Stimulated activated CD4-positive, alpha-beta T cell treated with anti-CD3 and anti-CD28 coated beads, Interleukin-4, amount 100 ng/mL, for 1 hour (primary cell): Measurements from ENCODE around the gene SUMO2.
"Not testable (repeated sequence)": the region's sequence is repeated elsewhere in the genome, so short reads cannot be mapped to it uniquely, and the experiment has no call there.

Source experiments
- DNase-seq: peaks from one replicate; pipeline ENCODE4 v3.0.0-alpha.2; 2020

SUMO2 gene

GRCh38 chr17:75182569-75183436, at the start of gene SUMO2:
TSS of gene SUMO2 (minus strand) at chr17:75182959. CDS start at chr17:75182834, 125 bp downstream.
- peak; percentile 96 for DNase-seq

GRCh38 chr17:75231741-75232464, 49.1 kb upstream of the SUMO2 start:
- DNase-seq, result no peak

- DNase-seq, result no peak
Measured at GRCh38 chr17:75231071-75231470, 48.3 kb upstream of the SUMO2 start.

GRCh38 chr17:75228847-75229246, 46.1 kb upstream of the SUMO2 start:
- no peak for DNase-seq

DNA sequence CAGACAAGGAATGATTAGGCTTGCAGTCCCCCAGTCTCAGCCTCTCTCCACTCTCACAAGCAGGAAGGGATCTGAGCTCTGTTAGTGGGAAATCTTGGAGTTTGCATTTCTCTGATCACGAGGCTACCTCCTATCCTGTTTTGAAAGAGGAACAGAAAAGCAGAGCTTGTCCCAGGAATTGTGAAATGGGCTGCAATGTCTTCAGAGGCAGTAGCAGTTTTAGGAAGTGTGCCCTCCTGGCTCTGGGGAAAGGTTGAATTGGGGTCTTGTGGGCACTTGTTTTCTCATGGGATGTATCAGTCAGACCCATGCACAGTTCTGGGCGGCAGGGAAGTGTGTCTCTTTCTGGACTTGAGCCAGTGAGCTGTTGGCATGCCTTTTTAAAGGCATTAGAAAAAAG, 45.5 kb upstream of the SUMO2 start:
- no peak for DNase-seq

GRCh38 chr17:75227729-75228128, 45.0 kb upstream of the SUMO2 start:
- DNase-seq, result no peak

GRCh38 chr17:75225016-75225415, 42.3 kb upstream of the SUMO2 start:
- DNase-seq, result no peak

DNA sequence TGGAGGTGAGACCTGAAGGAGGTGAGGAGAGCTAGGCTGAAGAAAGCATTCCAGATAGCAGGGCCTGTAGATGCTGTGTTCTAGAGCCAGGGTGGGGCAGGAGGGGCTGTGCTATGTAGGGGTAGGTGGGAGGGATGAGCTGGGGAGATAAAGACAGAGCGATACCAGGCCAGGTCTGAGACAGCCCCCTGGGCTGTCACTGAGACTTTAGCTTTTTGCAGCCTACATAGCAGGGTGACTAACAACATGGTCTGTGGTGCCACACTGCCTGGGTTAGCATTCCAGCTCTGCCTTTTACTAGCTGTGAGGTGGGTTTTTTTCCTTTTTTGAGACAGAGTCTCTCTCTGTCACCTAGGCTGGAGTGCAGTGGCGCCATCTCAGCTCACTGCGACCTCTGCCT, 37.1 kb upstream of the SUMO2 start:
- no peak for DNase-seq

- no peak for DNase-seq
Measured at GRCh38 chr17:75218131-75218530, 35.4 kb upstream of the SUMO2 start.

DNA sequence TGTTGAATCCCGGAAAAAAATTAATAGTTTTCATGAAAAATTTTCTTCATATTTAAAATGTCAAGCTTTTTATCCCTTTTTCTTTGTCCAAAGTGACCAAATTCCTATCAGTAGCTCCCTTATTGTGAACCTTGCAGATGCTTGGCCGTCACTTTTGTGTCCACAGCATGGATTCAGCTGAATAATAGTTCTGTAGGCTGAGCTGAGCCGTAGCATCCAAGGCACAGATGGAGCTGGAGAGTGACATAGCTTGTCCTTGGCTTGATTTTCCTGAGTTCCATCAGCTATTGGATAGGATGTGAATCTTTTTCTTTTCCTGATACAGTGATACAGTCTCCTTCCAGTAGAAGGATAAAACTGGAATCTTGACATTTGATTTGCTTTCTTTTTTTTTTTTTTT, 26.3 kb upstream of the SUMO2 start:
- DNase-seq, result no peak

DNA sequence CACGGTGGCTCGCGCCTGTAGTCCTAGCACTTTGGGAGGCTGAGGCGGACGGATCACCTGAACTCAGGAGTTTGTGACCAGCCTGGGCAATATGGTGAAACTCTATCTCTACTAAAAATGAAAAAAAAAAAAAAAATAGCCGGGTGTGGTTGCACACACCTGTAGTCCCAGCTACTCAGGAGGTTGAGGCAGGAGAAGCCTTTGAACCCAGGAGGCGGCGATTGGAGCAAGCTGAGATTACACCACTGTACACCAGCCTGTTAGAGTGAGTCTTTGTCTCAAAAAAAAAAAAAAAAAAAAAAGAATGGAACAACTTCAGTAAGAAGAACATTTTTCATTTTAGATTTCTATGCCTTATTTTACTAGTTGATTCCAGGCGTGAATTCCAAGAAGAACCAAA, 25.4 kb upstream of the SUMO2 start:
- no peak for DNase-seq

DNA sequence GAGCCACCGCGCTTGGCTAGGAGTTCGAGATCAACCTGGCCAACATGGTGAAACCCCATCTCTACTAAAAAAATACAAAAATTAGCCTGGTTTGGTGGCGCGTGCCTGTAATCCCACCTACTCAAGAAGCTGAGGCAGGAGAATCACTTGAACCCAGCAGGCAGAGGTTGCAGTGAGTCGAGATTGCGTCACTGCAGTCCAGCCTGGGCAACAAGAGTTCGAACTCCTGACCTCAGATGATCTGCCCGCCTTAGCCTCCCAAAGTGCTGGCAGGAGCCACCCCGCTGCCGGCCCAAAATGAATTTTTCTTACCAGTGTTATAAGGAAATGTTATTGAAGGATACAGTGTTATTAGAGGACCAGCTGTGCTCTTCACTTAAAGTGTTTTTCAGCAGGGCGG, 25.0 kb upstream of the SUMO2 start:
- no peak for DNase-seq

DNA sequence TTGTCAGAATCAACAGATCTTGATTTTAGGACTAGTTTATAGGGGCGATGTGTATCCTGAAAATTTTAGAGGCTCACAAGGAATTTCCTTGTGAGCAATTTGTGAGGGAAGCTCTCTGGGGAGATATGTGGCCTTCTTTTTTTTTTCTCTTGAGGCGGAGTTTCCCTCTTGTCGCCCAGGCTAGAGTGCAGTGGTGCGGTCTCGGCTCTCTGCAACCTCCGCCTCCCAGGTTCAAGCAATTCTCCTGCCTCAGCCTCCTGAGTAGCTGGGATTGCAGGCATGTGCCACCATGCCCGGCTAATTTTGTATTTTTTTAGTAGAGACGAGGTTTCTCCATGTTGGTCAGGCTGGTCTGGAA, 24.3 kb upstream of the SUMO2 start:
- not testable (repeated sequence) for DNase-seq

DNA sequence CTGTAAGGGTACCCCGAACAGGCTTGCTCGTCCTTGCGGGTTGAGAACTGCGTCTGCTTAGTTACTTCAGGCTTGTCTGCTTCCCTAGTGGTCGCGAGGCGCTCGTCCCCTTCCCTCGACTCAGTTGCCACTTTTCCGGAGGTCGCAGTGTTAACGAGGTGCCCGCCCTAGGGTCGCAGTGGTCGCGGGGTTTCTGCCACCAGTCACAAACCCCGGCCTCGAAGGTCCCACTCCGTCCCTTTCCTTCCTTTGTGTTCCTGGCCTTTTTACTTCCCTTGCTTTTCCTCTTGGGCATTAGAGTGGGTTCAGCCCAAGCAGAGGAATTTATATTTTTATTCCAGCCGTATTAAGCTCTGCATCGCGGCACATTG, 23.0 kb upstream of the SUMO2 start:
- DNase-seq, result no peak

GRCh38 chr17:75205037-75205792, 22.5 kb upstream of the SUMO2 start, which contains the start of gene NUP85:
TSS of gene NUP85 (plus strand) at chr17:75205679. CDS start at chr17:75205762, 83 bp downstream.
- peak; percentile 94 for DNase-seq

GRCh38 chr17:75199886-75200618, 17.3 kb upstream of the SUMO2 start:
- DNase-seq, result no peak

DNA sequence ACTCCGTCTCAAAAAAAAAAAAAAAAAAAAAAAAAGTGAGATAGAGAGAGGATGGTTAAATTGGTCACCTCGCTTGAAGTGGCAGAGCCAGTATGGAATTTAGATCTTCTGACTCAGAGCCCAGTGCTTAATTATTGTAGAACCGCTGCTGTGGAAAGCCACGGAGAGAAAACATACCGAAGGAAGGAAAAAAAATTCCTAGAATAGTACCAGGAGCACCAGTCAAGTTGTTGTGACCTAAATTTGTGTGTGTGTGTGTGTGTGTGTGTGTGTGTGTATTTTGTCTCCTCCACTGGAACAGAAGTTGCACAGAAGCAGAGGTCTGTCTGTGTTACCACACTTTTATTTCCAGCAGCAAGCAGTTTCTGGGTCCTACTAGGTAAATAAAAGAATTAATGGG, 12.1 kb upstream of the SUMO2 start:
- DNase-seq, result no peak

GRCh38 chr17:75191584-75191983, 8.8 kb upstream of the SUMO2 start:
- no peak for DNase-seq

DNA sequence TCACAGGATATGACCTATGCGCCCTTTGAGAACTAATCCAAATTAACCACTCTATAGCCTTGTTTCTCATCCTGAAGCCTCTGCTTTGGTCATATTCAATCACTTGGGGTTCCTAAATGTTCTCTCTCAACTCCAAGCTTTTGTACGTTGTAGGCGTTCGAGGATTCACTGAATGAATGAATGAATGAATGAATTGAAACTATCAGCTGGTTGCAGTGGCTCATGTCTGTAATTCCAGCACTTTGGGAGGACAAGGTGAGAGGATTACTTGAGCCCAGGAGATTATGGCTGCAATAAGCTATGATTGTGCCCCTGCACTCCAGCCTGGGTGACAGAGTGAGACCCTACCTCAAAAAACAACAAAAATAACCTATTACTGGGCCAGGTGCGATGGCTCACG, 5.9 kb upstream of the SUMO2 start:
- no peak for DNase-seq

DNA sequence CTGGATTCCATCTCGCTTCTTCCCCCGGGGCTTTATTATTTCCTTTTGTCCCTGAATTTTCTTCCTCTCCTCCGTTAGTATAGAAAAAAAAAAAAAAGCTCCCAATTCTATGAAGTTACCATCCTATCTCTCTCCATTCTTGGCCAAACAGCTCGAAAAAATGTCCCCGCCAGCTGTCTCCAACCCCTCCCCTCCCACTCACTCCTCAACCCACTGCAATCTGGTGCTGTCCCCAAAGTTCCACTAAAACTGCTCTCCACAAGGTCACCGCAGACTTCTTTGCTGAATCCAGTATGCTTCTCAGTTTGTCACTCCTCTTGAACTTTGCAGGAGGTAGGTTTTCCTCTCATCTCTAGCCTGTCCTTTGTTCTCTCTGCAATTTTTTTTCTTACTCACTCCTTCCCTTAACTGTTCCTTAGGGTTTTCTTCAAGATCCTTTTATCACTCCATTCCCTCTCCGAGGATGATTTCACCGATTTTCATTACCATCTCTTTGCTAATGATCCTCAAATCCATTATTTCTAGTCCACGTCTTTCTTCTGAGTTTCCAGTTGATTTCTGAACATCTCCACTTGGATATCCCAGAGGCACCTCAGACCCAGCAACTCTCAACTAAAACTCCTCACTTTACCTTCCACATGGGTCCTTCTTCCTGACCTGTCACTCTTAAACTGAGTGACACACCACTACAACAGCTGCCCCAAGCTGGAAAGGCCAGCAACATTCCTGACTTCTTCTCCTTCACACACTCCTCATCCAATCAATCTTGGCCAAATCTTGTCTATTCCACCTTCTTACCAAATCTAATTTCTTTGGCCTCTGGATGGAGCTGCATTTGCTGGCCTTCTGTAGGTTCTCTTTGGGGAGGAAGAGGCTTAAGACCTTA, 1.5 kb upstream of the SUMO2 start:
- DNase-seq, result no peak

- no peak for DNase-seq
Measured at GRCh38 chr17:75182319-75182568, 515 bp downstream of the SUMO2 start.
